ENCODE results near the gene LMF2. TPM values are rescaled to one million over a fixed set of nuclear protein-coding genes. Genes with fewer than 3 reads are reported as not detected.

The LMF2 gene
- total RNA-seq, 3 donors from 2014 or later = 35.7 to 54.9 (median 39.5) TPM

- H3K4me1 ChIP-seq = no peaks in the 10 kb centered on the region
- intact Hi-C loops (cut with DNase I; ENCODE audit: low total_unique reads) = no loop called here
- H3K27ac ChIP-seq = no peak overlapping the region
- H3K27me3 ChIP-seq = no peaks in the 10 kb centered on the region
- H3K4me3 ChIP-seq = no peak overlapping the region
- no peak for DNase-seq (ENCODE audit: low spot score in 2 of 2)
- no peak for TF ChIP-seq POLR2AphosphoS5 (IDR thresholded peaks at IDR 0.05)
- TF ChIP-seq POLR2A (IDR thresholded peaks at IDR 0.05) = no peak
- no peak for TF ChIP-seq CTCF (IDR thresholded peaks at IDR 0.05)
- no peaks in the 10 kb centered on the region for H3K9me3 ChIP-seq
- H3K36me3 ChIP-seq = no peaks in the 10 kb centered on the region
These were observed 16.8 kb downstream of the LMF2 start for GRCh38 chr22:50490531-50491308.

GRCh38 chr22:50489363-50490243 is 17.9 kb downstream of the LMF2 start:
- Histone ChIP-seq H3K4me3 (no peak overlapping the region), H3K4me1 (no peaks in the 10 kb centered on the region), H3K27ac (no peak overlapping the region), H3K27me3 (no peaks in the 10 kb centered on the region), H3K9me3 (no peaks in the 10 kb centered on the region), H3K36me3 (no peaks in the 10 kb centered on the region)
- intact Hi-C loops (cut with DNase I; ENCODE audit: low total_unique reads) = no loop called here
- no peak for TF ChIP-seq POLR2A (IDR thresholded peaks at IDR 0.05)
- no peak for TF ChIP-seq POLR2AphosphoS5 (IDR thresholded peaks at IDR 0.05)
- no peak for TF ChIP-seq CTCF (IDR thresholded peaks at IDR 0.05)
- DNase-seq (ENCODE audit: low spot score in 2 of 2) = no peak

- Histone ChIP-seq H3K4me1 (no peaks in the 10 kb centered on the region), H3K27me3 (no peaks in the 10 kb centered on the region), H3K36me3 (no peaks in the 10 kb centered on the region), H3K27ac (no peak overlapping the region), H3K9me3 (no peaks in the 10 kb centered on the region), H3K4me3 (no peak overlapping the region)
- no peak for DNase-seq (ENCODE audit: low spot score in 2 of 2)
- intact Hi-C loops (cut with DNase I; ENCODE audit: low total_unique reads) = no loop called here
- TF ChIP-seq CTCF (IDR thresholded peaks at IDR 0.05) (no peak), POLR2AphosphoS5 (IDR thresholded peaks at IDR 0.05) (no peak), POLR2A (IDR thresholded peaks at IDR 0.05) (no peak)
These were observed 18.6 kb downstream of the LMF2 start for GRCh38 chr22:50488886-50489285.

- no peak overlapping the region for H3K4me3 ChIP-seq
- TF ChIP-seq POLR2AphosphoS5 (IDR thresholded peaks at IDR 0.05) = no peak
- TF ChIP-seq POLR2A (IDR thresholded peaks at IDR 0.05) = no peak
- TF ChIP-seq CTCF (IDR thresholded peaks at IDR 0.05) = no peak
- H3K27ac ChIP-seq = no peak overlapping the region
- intact Hi-C loops (cut with DNase I; ENCODE audit: low total_unique reads) = no loop called here
- no peaks in the 10 kb centered on the region for H3K9me3 ChIP-seq
- no peaks in the 10 kb centered on the region for H3K36me3 ChIP-seq
- DNase-seq (ENCODE audit: low spot score in 2 of 2) = no peak
- peaks cover 0 to 2% of the 10 kb centered on the region in 2 donors for H3K27me3 ChIP-seq
- H3K4me1 ChIP-seq = no peaks in the 10 kb centered on the region
These were observed 19.4 kb downstream of the LMF2 start for GRCh38 chr22:50488006-50488677.

Data from breast epithelium (tissue), 4 donors.